ENCODE results near the gene MPP4. TPM values are rescaled to one million over a fixed set of nuclear protein-coding genes. Genes with fewer than 3 reads are reported as not detected.

MPP4 gene
- total RNA-seq, 3 donors from 2014 or later (not counting 1 experiment from before 2014, with no cell fraction given) = 0.15 to 0.45 TPM; not detected in 1

DNA sequence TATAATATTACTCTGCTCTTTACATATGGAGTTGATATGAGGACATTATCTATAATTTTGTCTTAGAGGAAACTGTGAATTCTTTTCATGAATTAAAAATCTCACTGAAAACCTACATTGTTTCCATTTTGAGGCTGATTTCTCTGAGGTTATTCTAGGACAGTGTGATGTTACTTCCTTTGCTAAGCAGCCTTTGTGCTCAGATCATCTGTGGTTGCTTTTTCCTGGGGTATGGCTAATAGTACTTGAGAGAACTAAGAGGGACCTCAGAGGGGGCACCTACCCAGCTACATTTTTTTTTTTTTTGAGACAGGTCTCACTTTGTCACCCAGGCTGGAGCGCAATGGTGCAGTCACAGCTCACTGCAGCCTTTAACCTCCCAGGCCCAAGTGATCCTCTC lies 8.7 kb upstream of the MPP4 start:
- Histone ChIP-seq H3K9me3 (ENCODE audit: control insufficient read depth, insufficient read depth, low read length) (no peaks in the 10 kb centered on the region), H3K4me3 (ENCODE audit: low read length) (no peak overlapping the region), H3K4me1 (ENCODE audit: control insufficient read depth, insufficient read depth, low read length) (no peaks in the 10 kb centered on the region), H3K27ac (ENCODE audit: low read length) (no peak overlapping the region), H3K36me3 (ENCODE audit: control insufficient read depth, insufficient read depth, low read length) (peaks cover 37% of the 10 kb centered on the region), H3K27me3 (ENCODE audit: control insufficient read depth, insufficient read depth, low read length) (no peaks in the 10 kb centered on the region)
- TF ChIP-seq, protein P1, sequence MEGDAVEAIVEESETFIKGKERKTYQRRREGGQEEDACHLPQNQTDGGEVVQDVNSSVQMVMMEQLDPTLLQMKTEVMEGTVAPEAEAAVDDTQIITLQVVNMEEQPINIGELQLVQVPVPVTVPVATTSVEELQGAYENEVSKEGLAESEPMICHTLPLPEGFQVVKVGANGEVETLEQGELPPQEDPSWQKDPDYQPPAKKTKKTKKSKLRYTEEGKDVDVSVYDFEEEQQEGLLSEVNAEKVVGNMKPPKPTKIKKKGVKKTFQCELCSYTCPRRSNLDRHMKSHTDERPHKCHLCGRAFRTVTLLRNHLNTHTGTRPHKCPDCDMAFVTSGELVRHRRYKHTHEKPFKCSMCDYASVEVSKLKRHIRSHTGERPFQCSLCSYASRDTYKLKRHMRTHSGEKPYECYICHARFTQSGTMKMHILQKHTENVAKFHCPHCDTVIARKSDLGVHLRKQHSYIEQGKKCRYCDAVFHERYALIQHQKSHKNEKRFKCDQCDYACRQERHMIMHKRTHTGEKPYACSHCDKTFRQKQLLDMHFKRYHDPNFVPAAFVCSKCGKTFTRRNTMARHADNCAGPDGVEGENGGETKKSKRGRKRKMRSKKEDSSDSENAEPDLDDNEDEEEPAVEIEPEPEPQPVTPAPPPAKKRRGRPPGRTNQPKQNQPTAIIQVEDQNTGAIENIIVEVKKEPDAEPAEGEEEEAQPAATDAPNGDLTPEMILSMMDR (IDR thresholded peaks at IDR 0.05) = no peak
- H3K27me3 Mint-ChIP-seq (ENCODE audit: low read depth in 2 of 2) = no peaks in the 10 kb centered on the region
- peaks cover 11% of the 10 kb centered on the region for H3K36me3 Mint-ChIP-seq
- no peaks in the 10 kb centered on the region for H3K4me1 Mint-ChIP-seq
- no peaks in the 10 kb centered on the region for H3K9me3 Mint-ChIP-seq
- WGBS (ENCODE audit: insufficient coverage) = 100% methylated on average over 1 of the region's 1 CpG
- DNase-seq (no peak), ATAC-seq (no peak)
- intact Hi-C loops (cut with micrococcal nuclease) = no loop called here
- no peak overlapping the region for H3K4me3 Mint-ChIP-seq
- no peak overlapping the region for H3K27ac Mint-ChIP-seq

DNA sequence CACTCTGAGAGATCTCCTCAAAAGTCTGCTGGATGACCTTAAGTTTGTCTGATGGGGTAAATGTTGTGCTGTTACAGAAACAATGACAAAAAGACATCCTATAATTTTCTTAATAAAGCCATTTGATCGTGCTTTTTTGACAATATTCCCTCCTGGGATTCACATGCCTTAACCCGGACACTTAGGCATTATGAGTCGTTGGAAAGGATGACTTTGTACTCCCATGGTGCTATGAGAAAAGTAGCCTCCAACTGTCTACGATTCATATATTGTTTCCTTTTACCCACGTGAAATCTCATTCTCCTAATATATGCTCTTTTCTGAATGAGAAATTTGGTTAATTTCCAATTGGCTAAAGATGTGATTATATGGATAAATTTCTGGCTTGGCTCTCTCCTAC lies 6.1 kb upstream of the MPP4 start:
- no peaks in the 10 kb centered on the region for H3K9me3 ChIP-seq (ENCODE audit: control insufficient read depth, insufficient read depth, low read length)
- Mint-ChIP-seq H3K27ac (no peak overlapping the region), H3K4me1 (no peaks in the 10 kb centered on the region), H3K9me3 (no peaks in the 10 kb centered on the region), H3K27me3 (ENCODE audit: low read depth in 2 of 2) (no peaks in the 10 kb centered on the region), H3K4me3 (no peak overlapping the region), H3K36me3 (peaks cover 11% of the 10 kb centered on the region)
- WGBS (ENCODE audit: insufficient coverage) = 94% methylated on average over 3 of the region's 5 CpGs
- no peak for DNase-seq
- H3K4me1 ChIP-seq (ENCODE audit: control insufficient read depth, insufficient read depth, low read length) = no peaks in the 10 kb centered on the region
- no peak overlapping the region for H3K4me3 ChIP-seq (ENCODE audit: low read length)
- ATAC-seq = no peak
- TF ChIP-seq, protein P1 (IDR thresholded peaks at IDR 0.05) = no peak
- no peak overlapping the region for H3K27ac ChIP-seq (ENCODE audit: low read length)
- H3K36me3 ChIP-seq (ENCODE audit: control insufficient read depth, insufficient read depth, low read length) = peaks cover 36% of the 10 kb centered on the region
- no peaks in the 10 kb centered on the region for H3K27me3 ChIP-seq (ENCODE audit: control insufficient read depth, insufficient read depth, low read length)
- intact Hi-C loops (cut with micrococcal nuclease) = no loop called here

DNA sequence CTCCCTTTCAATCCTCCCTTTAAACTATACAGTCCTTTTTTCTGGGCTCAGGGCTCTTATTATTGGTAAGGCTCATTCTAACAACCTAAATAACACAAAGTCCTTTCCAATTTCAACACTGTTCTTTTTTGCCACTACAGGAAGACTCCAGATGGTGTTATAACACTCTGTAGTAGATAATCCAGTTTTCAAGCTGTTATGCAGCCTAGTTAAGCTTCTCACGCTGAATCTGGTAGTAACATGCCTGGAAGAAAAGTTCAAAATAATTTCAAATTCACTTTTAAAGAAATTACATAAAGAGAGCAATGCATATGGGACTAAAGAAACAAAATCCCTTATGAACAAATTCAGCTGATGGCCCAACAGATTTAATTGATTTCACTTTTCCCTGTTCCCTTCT lies 3.2 kb upstream of the MPP4 start:
- no peak overlapping the region for H3K27ac Mint-ChIP-seq
- H3K27me3 Mint-ChIP-seq (ENCODE audit: low read depth in 2 of 2) = no peaks in the 10 kb centered on the region
- Histone ChIP-seq H3K9me3 (ENCODE audit: control insufficient read depth, insufficient read depth, low read length) (no peaks in the 10 kb centered on the region), H3K4me1 (ENCODE audit: control insufficient read depth, insufficient read depth, low read length) (no peaks in the 10 kb centered on the region), H3K27me3 (ENCODE audit: control insufficient read depth, insufficient read depth, low read length) (no peaks in the 10 kb centered on the region), H3K36me3 (ENCODE audit: control insufficient read depth, insufficient read depth, low read length) (peaks cover 24% of the 10 kb centered on the region), H3K27ac (ENCODE audit: low read length) (no peak overlapping the region), H3K4me3 (ENCODE audit: low read length) (no peak overlapping the region)
- peaks cover 11% of the 10 kb centered on the region for H3K36me3 Mint-ChIP-seq
- no peaks in the 10 kb centered on the region for H3K9me3 Mint-ChIP-seq
- intact Hi-C loops (cut with micrococcal nuclease) = no loop called here
- no peak for ATAC-seq
- WGBS (ENCODE audit: insufficient coverage) = no CpG with 5 or more reads among the region's 1 CpG
- H3K4me3 Mint-ChIP-seq = no peak overlapping the region
- H3K4me1 Mint-ChIP-seq = no peaks in the 10 kb centered on the region
- TF ChIP-seq, protein P1 (IDR thresholded peaks at IDR 0.05) = no peak
- no peak for DNase-seq

DNA sequence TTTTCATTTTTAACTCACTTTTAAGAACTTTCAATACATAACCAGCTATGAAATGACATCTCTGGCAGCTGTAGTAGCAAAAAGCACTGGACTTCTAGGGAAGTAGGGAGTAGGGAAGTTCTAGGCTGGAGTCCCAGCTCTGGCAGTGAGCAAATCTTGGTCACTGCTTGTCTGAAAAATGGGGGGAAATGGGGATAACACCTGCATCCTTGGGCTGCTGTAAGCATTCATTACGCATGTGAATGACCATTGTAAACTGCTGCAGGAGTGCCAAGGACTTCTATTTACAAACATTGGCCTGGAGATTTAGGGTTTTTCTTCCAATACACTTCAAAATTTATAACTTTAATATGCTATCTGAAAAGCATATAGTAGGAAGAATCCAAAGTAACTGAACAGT lies 972 bp upstream of the MPP4 start:
- H3K27ac Mint-ChIP-seq = no peak overlapping the region
- intact Hi-C loops (cut with micrococcal nuclease) = no loop called here
- no peak for ATAC-seq
- TF ChIP-seq, protein P1 (IDR thresholded peaks at IDR 0.05) = no peak
- 88% methylated on average over 1 of the region's 1 CpG for WGBS (ENCODE audit: insufficient coverage)
- H3K9me3 Mint-ChIP-seq = no peaks in the 10 kb centered on the region
- peaks cover 11% of the 10 kb centered on the region for H3K36me3 Mint-ChIP-seq
- H3K9me3 ChIP-seq (ENCODE audit: control insufficient read depth, insufficient read depth, low read length) = no peaks in the 10 kb centered on the region
- H3K36me3 ChIP-seq (ENCODE audit: control insufficient read depth, insufficient read depth, low read length) = peaks cover 16% of the 10 kb centered on the region
- no peaks in the 10 kb centered on the region for H3K4me1 Mint-ChIP-seq
- H3K4me3 ChIP-seq (ENCODE audit: low read length) = no peak overlapping the region
- no peak overlapping the region for H3K27ac ChIP-seq (ENCODE audit: low read length)
- no peaks in the 10 kb centered on the region for H3K4me1 ChIP-seq (ENCODE audit: control insufficient read depth, insufficient read depth, low read length)
- H3K4me3 Mint-ChIP-seq = no peak overlapping the region
- DNase-seq = no peak
- no peaks in the 10 kb centered on the region for H3K27me3 Mint-ChIP-seq (ENCODE audit: low read depth in 2 of 2)
- no peaks in the 10 kb centered on the region for H3K27me3 ChIP-seq (ENCODE audit: control insufficient read depth, insufficient read depth, low read length)
